RWPE1 (cell line): Measurements from ENCODE around the gene IP6K3.

Experiments
- CTCF ChIA-PET: fragments of 350-600 bp; sonication (Branson Sonifier 250); formaldehyde crosslinking; extraction: SDS; loops from one replicate; lab custom pipeline; 2021; lab: Yijun Ruan, JAX
- POLR2A ChIA-PET: fragments of 400-600 bp; formaldehyde crosslinking; extraction: SDS; loops from one replicate; lab custom pipeline; 2020; ENCODE audit warnings: antibody characterized with exemption; ENCODE audit not compliant: low non-redundant PET; lab: Yijun Ruan, JAX
- DNase-seq: peaks from one replicate; pipeline ENCODE4 v3.0.0; 2012; ENCODE audit warnings: low spot score
- H3K27ac ChIP-seq: fragments of 450-650 bp; 2 replicates; pipeline ENCODE4 v1.5.1; 2017
- TF ChIP-seq, protein P1 (sequence below): fragments of 450-650 bp; conservative IDR thresholded peaks from 2 replicates; pipeline ENCODE4 v1.5.1; 2017; ENCODE audit warnings: low read depth, mild to moderate bottlenecking

The IP6K3 gene

DNA sequence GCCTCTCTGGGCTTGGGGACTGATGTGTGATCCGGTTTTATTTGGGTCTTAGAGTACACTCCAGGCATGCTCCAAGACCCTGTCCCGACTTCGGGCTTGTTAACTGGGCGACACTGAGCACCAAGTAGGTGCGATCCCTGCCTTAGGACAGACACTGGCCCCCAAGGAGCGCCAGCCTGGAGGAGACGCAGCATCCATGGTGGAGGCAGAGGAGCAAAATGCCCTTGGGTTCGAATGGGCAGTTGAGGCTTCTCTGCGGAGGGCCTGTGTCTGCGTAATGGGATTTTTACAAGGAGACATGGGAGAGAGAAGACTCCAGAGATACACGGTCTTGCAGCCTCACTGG lies 42.8 kb upstream of the IP6K3 start:
- TF ChIP-seq, protein P1, sequence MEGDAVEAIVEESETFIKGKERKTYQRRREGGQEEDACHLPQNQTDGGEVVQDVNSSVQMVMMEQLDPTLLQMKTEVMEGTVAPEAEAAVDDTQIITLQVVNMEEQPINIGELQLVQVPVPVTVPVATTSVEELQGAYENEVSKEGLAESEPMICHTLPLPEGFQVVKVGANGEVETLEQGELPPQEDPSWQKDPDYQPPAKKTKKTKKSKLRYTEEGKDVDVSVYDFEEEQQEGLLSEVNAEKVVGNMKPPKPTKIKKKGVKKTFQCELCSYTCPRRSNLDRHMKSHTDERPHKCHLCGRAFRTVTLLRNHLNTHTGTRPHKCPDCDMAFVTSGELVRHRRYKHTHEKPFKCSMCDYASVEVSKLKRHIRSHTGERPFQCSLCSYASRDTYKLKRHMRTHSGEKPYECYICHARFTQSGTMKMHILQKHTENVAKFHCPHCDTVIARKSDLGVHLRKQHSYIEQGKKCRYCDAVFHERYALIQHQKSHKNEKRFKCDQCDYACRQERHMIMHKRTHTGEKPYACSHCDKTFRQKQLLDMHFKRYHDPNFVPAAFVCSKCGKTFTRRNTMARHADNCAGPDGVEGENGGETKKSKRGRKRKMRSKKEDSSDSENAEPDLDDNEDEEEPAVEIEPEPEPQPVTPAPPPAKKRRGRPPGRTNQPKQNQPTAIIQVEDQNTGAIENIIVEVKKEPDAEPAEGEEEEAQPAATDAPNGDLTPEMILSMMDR: no peak
- DNase-seq: no peak
- ChIA-PET POLR2A (no interaction called here), CTCF (no interaction called here)
- H3K27ac ChIP-seq: peak overlapping the region; percentile 92

DNA sequence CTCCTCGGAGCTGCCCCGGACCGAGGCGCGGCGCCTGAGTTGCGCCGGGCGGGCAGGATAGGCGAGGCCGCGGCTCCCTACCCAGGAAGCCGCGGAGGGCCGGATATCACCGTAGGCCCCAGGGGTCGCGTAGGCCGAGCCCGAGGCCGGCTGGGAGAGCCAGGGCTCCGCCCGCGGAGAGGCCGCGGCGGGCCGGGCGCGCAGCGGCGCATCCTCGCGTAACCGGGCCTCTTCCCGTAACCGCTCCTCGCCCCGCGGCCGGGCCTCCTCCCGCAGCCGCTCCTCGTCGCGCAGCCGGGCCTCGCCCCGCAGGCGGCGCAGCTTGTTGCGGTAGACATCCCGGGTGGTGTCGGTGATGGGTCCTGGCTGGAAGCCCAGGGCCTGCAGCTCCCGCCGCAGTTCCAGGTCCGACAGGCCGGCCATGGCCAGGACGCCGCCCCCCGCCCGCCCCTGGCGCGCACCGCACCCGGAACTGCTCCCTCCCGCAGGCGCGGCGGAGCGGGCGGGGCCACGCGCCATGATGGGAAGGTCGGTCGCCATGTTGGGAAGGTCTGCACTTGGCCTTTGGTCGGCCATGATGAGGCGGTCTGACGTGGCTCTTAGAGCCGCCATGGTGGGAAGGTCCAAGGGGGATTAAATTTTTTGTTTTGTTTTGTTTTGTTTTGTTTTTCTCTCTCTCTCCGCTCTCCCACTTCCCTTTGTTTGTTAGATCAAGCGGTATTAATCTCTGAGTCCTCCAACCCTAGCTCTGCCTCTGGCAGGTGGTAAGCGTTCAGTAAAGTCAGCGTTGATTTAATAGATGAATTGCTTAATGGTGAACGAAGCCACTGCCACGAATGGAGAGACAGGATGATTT lies 42.2 kb upstream of the IP6K3 start, which contains the start of gene LEMD2:
Gene LEMD2, minus strand, starts transcription at position 437 of the 856 bp plus-strand sequence. Its CDS starts 14 bp downstream, at position 423.
- CTCF ChIA-PET: interaction anchor here (1.0 kb wide), 2 partner anchors 266 to 366 kb away, joined by 3 read pairs; no protein-coding TSS in a partner anchor
- H3K27ac ChIP-seq: peak within 1 kb of the TSS; percentile 92
- DNase-seq: peak; percentile 88
- TF ChIP-seq, protein P1: no peak
- POLR2A ChIA-PET: interaction anchor here (1.0 kb wide), 1 partner anchor 52 kb away, joined by 5 read pairs; no protein-coding TSS in a partner anchor

DNA sequence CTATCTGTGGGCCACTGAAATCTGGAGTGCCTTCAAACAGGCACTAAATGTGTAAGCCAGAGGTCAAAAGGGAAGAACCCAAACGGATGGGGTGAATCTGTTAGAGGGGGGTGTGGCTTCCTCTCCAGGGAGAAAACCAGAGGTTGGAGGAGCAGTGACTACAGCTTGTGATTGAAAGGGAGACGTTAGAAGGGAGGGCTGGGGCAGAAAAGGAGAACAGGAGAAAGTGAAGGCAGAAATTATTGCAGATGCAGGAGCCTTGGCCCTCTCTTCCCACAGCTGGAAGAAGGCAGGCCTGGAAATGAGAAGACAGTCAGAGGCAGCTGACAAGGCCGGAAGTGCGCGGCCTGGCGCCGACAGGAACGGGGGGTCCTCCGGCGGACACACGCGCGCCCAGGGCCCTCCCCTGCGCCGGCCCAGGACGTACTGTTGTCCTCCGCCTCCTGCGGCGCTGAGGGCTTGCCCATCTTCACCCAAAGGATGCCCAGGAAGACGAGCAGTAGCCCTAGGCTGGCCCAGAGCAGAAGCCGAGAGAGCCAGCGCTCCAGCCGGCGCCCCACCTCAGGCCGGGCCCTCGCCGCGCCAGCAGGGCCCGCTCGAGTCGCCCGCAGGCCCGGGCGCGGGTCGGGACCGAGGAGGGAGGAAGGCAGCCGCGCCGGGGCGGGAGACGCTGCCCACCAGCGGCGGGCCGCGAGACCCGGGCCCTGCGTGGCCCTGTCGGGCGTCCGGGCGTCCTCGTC lies 41.4 kb upstream of the IP6K3 start:
- H3K27ac ChIP-seq: peak overlapping the region; percentile 92

DNA sequence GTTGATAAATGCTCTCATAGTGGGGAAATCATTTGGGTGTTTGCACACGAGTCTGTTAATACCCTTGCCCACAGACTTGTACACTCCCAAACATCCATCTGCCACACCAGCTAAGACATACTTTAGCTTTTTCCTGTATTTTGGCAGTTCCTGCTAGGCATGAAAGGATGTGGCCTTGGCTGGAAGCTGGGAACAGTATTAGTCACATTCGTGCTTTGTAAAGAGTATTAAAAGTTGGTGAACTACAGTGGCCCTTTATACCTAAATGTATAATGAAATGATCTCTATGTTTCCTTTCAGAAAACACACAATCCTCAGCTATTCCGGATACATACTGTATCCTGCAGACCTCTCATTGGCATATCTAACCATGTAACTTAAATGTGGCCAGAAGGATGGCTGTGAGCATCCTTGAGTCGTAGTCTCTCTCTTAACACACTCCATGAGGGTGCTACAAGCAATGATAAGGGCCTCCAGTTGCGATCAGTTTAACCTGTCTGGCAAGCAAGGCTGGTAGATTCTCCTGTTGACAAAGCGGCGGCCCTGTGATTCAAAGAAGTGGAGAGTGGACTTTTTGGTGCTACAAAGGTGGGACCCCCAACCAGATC lies 40.7 kb upstream of the IP6K3 start:
- peak overlapping the region; percentile 92 for H3K27ac ChIP-seq
- ChIA-PET CTCF (interaction anchor here (1.0 to 1.3 kb wide), 2 partner anchors 76 to 368 kb away, joined by 3 read pairs; partner anchors contain the start of gene UQCC2), POLR2A (interaction anchor here (0.5 to 1.1 kb wide), 3 partner anchors 9 to 362 kb away, joined by 4 to 11 read pairs (median 4); no protein-coding TSS in a partner anchor)
- no peak for DNase-seq
- TF ChIP-seq, protein P1: no peak

More for the DNA sequence above, 41.4 kb upstream of the IP6K3 start:
- ChIA-PET POLR2A (interaction anchor here (0.5 to 1.0 kb wide), 3 partner anchors 43 to 362 kb away, joined by 4 to 11 read pairs (median 5); no protein-coding TSS in a partner anchor), CTCF (interaction anchor here (1.0 to 1.3 kb wide), 3 partner anchors 77 to 367 kb away, joined by 3 read pairs; partner anchors contain the start of gene UQCC2)
- DNase-seq: peak; percentile 77
- TF ChIP-seq, protein P1: no peak

DNA sequence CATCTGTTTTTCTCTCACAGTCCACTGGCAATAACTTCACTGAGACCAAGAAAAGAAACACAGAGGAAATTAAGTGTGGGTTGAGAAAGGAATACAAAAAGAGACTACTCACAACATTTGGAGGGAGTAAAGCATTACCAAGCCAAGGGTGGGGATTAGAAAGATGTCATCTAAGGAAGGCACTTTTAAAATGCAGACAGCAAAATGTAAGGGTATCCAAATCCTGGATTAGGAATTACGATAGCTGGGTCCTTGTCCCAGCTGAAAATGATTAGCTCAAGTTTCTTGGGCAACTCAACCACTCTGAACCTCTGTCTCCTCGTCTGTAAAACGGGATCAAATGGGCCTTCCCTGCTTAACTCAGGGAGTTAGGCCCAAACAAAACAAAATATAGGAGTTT lies 40.0 kb upstream of the IP6K3 start:
- CTCF ChIA-PET: interaction anchor here (0.7 to 1.3 kb wide), 2 partner anchors 53 to 76 kb away, joined by 3 read pairs; partner anchors contain the start of gene UQCC2
- no peak overlapping the region for H3K27ac ChIP-seq

More for the DNA sequence above, 40.0 kb upstream of the IP6K3 start:
- POLR2A ChIA-PET: interaction anchor here (1.1 kb wide), 1 partner anchor 8 kb away, joined by 4 read pairs; no protein-coding TSS in a partner anchor
- DNase-seq: no peak
- TF ChIP-seq, protein P1: no peak
